Thoracic aorta (tissue), 2 donors: Measurements from ENCODE around the gene MAP2K6. TPM values are rescaled to one million over a fixed set of nuclear protein-coding genes. Genes with fewer than 3 reads are reported as not detected.

ENCODE experiments used
- ATAC-seq: fragments of 150-250 bp; one replicate; pipeline ENCODE4 v1.8.0; 2017; ENCODE audit warnings: low read depth; ENCODE audit not compliant: insufficient number of reproducible peaks, low FRiP score
- DNase-seq: peaks from one replicate; pipeline ENCODE4 v3.0.0-alpha.2; 2020; ENCODE audit warnings: low spot score
- H3K27ac ChIP-seq, 2 donors: fragments of 200-600 bp; sonication (generic); 1 replicate in 1 of 2; 2 replicates in 1 of 2; pipeline ENCODE4 v1.5.1; 2016; ENCODE audit warnings: mild to moderate bottlenecking in 2 of 2, moderate library complexity in 2 of 2
- H3K27me3 ChIP-seq: fragments of 200-600 bp; sonication (generic); replicated peaks from 2 replicates; pipeline ENCODE4 v1.6.0; 2016; ENCODE audit warnings: mild to moderate bottlenecking; ENCODE audit not compliant: insufficient read depth
- H3K36me3 ChIP-seq: fragments of 200-600 bp; sonication (generic); one replicate; pipeline ENCODE4 v1.5.1; 2016
- H3K4me1 ChIP-seq, 2 donors: fragments of 200-600 bp; sonication (generic); 1 replicate in 1 of 2; 2 replicates in 1 of 2; pipeline versions ENCODE4 v1.5.1 to v1.6.0; 2016; ENCODE audit warnings: low read depth in 2 of 2, mild to moderate bottlenecking in 1 of 2; ENCODE audit not compliant: control insufficient read depth in 1 of 2
- H3K4me3 ChIP-seq: fragments of 200-600 bp; sonication (generic); 2 replicates; pipeline ENCODE4 v1.5.1; 2016; ENCODE audit warnings: mild to moderate bottlenecking
- H3K9me3 ChIP-seq: fragments of 200-600 bp; sonication (generic); 2 replicates; pipeline ENCODE4 v1.5.1; 2016
- total RNA-seq, 2 donors: library from RNA; depleted of rRNA; stranded (reverse); fragments of >200 nt; gene quantifications; one replicate each; pipeline versions ENCODE4 v1.1.0 to v1.2.3, GENCODE V29; 2016
- TF ChIP-seq, protein P1 (sequence below): fragments of 200-600 bp; sonication (generic); IDR thresholded peaks from one replicate; pipeline ENCODE4 v1.5.1; 2019; ENCODE audit warnings: antibody characterized with exemption

Gene MAP2K6
- total RNA-seq, 2 donors from 2014 or later: 1.5 to 6.3 TPM

GRCh38 chr17:69540356-69540755 is 125.9 kb downstream of the MAP2K6 start:
- no peaks in the 10 kb centered on the region for H3K36me3 ChIP-seq
- DNase-seq: no peak
- no peaks in the 10 kb centered on the region for H3K27me3 ChIP-seq
- H3K4me3 ChIP-seq: no peak overlapping the region
- TF ChIP-seq, protein P1, sequence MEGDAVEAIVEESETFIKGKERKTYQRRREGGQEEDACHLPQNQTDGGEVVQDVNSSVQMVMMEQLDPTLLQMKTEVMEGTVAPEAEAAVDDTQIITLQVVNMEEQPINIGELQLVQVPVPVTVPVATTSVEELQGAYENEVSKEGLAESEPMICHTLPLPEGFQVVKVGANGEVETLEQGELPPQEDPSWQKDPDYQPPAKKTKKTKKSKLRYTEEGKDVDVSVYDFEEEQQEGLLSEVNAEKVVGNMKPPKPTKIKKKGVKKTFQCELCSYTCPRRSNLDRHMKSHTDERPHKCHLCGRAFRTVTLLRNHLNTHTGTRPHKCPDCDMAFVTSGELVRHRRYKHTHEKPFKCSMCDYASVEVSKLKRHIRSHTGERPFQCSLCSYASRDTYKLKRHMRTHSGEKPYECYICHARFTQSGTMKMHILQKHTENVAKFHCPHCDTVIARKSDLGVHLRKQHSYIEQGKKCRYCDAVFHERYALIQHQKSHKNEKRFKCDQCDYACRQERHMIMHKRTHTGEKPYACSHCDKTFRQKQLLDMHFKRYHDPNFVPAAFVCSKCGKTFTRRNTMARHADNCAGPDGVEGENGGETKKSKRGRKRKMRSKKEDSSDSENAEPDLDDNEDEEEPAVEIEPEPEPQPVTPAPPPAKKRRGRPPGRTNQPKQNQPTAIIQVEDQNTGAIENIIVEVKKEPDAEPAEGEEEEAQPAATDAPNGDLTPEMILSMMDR: no peak
- H3K9me3 ChIP-seq: no peaks in the 10 kb centered on the region
- no peak for ATAC-seq
- no peaks in the 10 kb centered on the region for H3K4me1 ChIP-seq
- H3K27ac ChIP-seq: no peak overlapping the region

- H3K27ac ChIP-seq: no peak overlapping the region
- H3K9me3 ChIP-seq: no peaks in the 10 kb centered on the region
- no peak for DNase-seq
- TF ChIP-seq, protein P1: no peak
- no peak for ATAC-seq
- no peaks in the 10 kb centered on the region for H3K4me1 ChIP-seq
- no peaks in the 10 kb centered on the region for H3K36me3 ChIP-seq
- no peak overlapping the region for H3K4me3 ChIP-seq
- H3K27me3 ChIP-seq: no peaks in the 10 kb centered on the region
Observed at GRCh38 chr17:69547230-69547629, 132.7 kb downstream of the MAP2K6 start.

DNA sequence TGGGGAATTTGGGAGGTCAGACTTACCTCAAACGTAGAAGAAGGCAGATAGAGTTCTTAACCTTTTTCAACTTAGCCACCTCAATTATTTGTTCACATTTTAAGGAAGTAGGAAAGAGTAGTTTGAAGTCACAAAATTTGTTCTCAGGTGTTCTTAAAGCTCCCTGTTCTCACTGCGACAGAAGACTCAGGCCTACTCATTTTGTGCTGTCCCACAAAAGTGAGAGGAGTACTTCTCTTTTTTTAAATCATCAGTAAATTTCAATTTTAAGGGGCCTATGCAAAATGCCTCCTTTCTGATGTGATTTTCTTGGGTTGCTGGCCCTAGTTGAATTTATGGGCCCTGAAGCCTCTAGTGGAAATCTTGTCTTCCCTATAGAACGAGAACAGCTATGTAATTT is 133.4 kb downstream of the MAP2K6 start:
- H3K4me1 ChIP-seq: no peaks in the 10 kb centered on the region
- H3K36me3 ChIP-seq: no peaks in the 10 kb centered on the region
- H3K4me3 ChIP-seq: no peak overlapping the region
- no peak for ATAC-seq
- no peaks in the 10 kb centered on the region for H3K9me3 ChIP-seq
- H3K27me3 ChIP-seq: no peaks in the 10 kb centered on the region
- H3K27ac ChIP-seq: no peak overlapping the region
- TF ChIP-seq, protein P1: no peak
- no peak for DNase-seq

- Histone ChIP-seq H3K27me3 (no peaks in the 10 kb centered on the region), H3K9me3 (no peaks in the 10 kb centered on the region), H3K4me3 (no peak overlapping the region), H3K27ac (no peak overlapping the region), H3K4me1 (no peaks in the 10 kb centered on the region), H3K36me3 (no peaks in the 10 kb centered on the region)
- DNase-seq: no peak
- TF ChIP-seq, protein P1: no peak
- no peak for ATAC-seq
Observed at GRCh38 chr17:69551212-69552010, 136.9 kb downstream of the MAP2K6 start.

DNA sequence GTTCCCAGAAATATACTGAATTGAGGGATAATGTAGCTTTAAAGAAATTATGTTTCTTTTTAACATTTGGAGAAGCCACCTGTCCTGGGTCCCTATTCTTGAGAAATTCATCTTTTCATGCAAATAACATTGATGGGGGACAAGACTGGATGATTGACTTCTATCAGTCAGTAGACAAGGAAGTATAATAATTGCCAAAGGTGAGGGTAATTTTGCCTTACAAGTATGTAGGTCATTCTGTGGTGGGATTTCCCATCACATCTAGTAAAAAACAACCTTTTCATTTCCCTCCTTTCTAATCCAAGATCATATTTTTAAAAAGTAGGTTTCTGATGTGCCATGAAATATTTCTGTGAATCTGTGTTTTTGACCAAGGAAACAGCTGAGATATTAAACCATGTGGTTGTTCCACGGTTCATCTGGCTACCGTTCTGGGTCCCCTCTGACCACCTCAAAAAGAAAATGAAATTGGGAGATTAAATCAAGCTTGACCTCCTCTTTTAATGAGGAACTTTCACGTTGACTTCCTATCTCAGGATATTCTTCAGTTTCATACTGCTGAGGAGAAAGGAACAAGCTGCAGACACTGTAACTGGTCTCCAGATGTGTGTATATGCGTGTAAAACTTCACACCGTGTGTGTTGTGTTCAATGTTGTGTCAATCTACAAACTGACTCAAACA is 138.6 kb downstream of the MAP2K6 start:
- Histone ChIP-seq H3K27ac (no peak overlapping the region), H3K27me3 (no peaks in the 10 kb centered on the region), H3K36me3 (no peaks in the 10 kb centered on the region), H3K4me3 (no peak overlapping the region), H3K4me1 (no peaks in the 10 kb centered on the region), H3K9me3 (no peaks in the 10 kb centered on the region)
- DNase-seq (no peak), ATAC-seq (no peak)
- TF ChIP-seq, protein P1: no peak
